Motor neuron (in vitro differentiated cells): ENCODE measurements around the gene SCAANT1. TPM values are rescaled to one million over a fixed set of nuclear protein-coding genes. Genes with fewer than 3 reads are reported as not detected.
A peak's percentile ranks its signal among the peaks of the same experiment; 100 is the strongest.

Source experiments
- ATAC-seq, 8 experiments: fragments of 200-7000 bp; cut with Tn5 transposase; replicated peaks in 6 of 8; 2 replicates each; pipeline ENCODE4 v1.8.0; 2021; ENCODE audit warnings: mild to moderate bottlenecking in 8 of 8, moderate library complexity in 8 of 8
- H3K27ac ChIP-seq, 2 donors: fragments of 250-450 bp; sonication (Bioruptor Pico); 2 replicates each; pipeline ENCODE4 v1.9.0; 2021; ENCODE audit warnings: antibody characterized with exemption in 2 of 2, mild to moderate bottlenecking in 2 of 2, moderate library complexity in 1 of 2
- H3K4me1 ChIP-seq, 2 donors: fragments of 250-450 bp; sonication (Bioruptor Pico); replicated peaks in 1 of 2; 2 replicates each; pipeline ENCODE4 v1.6.1; 2021; ENCODE audit warnings: antibody characterized with exemption in 2 of 2, mild to moderate bottlenecking in 2 of 2, moderate library complexity in 1 of 2
- H3K4me3 ChIP-seq, 5 donors: fragments of 250-450 bp; sonication (Bioruptor Pico); 2 replicates each; pipeline ENCODE4 v1.9.0; 2021; ENCODE audit warnings: antibody characterized with exemption in 5 of 5, mild to moderate bottlenecking in 5 of 5, moderate library complexity in 4 of 5
- WGBS, 10 experiments: fragments of 450-650 bp; shearing (Covaris generic); methylation state at CpG; one replicate each; pipeline ENCODE4 v1.0.0; 2022; 5-methylcytosine and 5-hydroxymethylcytosine counted together
- in situ Hi-C, 9 experiments: fragments of 400-800 bp; cut with MboI; loops; one replicate each; pipeline ENCODE4 v1.15.0; 2021; ENCODE audit warnings: low sequenced_read_pairs in 9 of 9, low pct_unique_long_range_greater_than_20kb in 2 of 9; ENCODE audit not compliant: unreplicated experiment in 9 of 9
- total RNA-seq, 8 experiments: library from RNA; unstranded; fragments of 300-600 nt; gene quantifications; 2 replicates each; pipeline versions ENCODE4 v1.2.3 to v1.2.4, GENCODE V29; 2022

The SCAANT1 gene
- total RNA-seq, 8 experiments from 2014 or later = 11.4 to 12.1 TPM; not detected in 6

DNA sequence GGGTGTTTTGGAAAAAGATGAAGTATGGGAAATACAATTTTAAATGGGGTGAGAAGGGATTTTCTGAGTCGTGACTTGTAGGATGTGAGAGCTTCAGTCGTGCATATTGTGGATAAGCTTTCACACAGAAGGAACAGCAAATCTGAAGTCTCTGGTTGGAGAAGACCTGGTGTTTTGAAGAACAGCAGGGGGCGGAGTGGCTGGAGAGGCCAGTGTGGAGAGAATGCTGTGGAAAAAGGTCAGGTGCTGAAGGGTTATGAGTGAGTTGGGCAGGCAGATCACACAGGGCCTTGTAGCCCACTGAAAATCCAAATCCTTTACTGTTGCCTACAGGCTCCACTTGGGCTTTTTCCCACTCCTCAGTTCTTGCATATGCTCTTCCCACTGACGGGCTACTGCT is 14.1 kb upstream of the SCAANT1 start:
- H3K27ac ChIP-seq = no peak overlapping the region
- no peak overlapping the region for H3K4me3 ChIP-seq
- in situ Hi-C loops = no loop called here
- no peaks in the 10 kb centered on the region for H3K4me1 ChIP-seq
- ATAC-seq = no peak
- WGBS, 10 experiments = 88 to 100% (median 96%) methylated on average over 2 to 3 of the region's 4 CpGs; no CpG with 5 or more reads in 3 of the 10 experiments

DNA sequence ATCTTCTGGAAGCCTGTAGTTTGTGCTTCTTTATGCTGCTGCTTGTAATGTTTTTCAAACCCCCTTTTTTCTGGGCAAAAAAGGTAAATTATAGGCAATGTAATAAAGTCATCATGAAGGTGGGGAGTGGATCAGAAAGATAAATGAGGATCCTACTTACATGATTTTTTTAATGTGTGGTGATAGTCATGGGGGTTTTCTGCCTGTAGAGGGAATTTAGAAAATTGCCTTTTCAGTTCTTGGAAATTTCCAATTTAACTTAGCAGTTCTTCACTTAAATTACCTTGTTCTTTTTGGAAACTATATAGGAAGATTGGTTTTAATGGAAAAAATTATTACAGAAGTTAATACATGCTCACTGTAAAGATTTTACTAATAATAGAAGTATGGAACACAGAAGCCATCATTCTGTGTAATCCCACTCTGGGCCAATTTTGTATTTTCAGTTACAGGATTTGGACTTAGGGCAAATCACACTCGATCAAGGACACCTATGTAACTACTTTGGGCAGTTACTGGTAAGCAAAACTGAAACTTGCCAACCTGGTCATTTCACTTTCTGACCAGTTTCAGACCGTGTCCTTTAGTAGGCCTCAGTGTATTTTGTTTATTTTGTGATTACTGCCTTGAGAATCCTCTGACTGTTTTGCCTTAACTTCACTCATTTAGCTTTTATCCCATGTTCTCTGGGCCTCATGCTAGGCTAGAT is 10.5 kb upstream of the SCAANT1 start:
- Histone ChIP-seq H3K4me1 (no peaks in the 10 kb centered on the region), H3K27ac (no peak overlapping the region), H3K4me3 (no peak overlapping the region)
- ATAC-seq = no peak
- WGBS, 10 experiments = 77 to 100% (median 100%) methylated on average over 1 to 2 of the region's 2 CpGs; no CpG with 5 or more reads in 3 of the 10 experiments
- in situ Hi-C loops = no loop called here

GRCh38 chr3:63921741-63922482 is 9.7 kb upstream of the SCAANT1 start:
- no peak for ATAC-seq
- in situ Hi-C loops = no loop called here
- Histone ChIP-seq H3K4me3 (no peak overlapping the region), H3K27ac (no peak overlapping the region), H3K4me1 (no peaks in the 10 kb centered on the region)
- 80 to 100% (median 98%) methylated on average over 1 to 5 of the region's 6 CpGs for WGBS, 10 experiments

DNA sequence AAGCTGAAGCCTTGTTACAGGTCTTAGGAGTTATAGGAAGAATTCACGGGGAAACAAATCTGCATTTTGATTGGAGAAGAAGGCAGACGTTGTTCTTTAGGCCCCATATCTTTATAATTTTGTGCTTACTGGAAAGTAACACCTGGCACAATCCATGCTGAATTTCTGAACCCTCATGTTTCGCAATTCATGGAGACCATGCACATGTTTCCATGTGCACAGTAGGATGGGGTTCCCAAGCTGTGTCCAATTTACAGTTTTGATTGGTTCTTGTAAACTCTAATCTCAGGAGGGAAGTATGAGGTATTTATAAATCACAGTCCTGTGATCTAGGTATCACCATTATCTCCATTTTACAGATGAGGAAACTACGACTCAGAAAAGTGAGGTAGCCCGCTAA is 7.8 kb upstream of the SCAANT1 start:
- Histone ChIP-seq H3K4me1 (no peaks in the 10 kb centered on the region), H3K4me3 (no peak overlapping the region), H3K27ac (no peak overlapping the region)
- in situ Hi-C loops = no loop called here
- WGBS, 10 experiments = 80 to 100% (median 96%) methylated on average over 1 to 5 of the region's 5 CpGs
- ATAC-seq = no peak

DNA sequence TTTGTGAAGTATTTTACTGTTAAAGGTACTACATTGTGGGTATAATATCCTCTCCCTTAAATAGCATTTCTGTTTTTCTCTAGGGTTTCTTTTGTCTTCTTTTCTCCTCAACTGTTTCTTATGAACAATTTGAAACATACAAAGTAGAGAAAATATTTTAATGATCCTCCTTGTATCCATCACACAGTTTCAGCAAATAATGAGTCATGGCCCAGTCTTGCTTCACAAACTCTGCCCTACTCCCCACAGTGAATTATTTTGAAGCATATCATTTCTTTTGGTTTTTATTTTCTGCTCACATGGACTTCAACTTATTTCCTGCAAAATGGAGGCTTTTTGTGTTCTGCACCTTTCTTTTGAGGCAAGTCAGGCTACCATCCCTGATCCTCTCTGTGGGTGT is 6.1 kb upstream of the SCAANT1 start:
- in situ Hi-C loops = no loop called here

GRCh38 chr3:63914312-63914711 is 2.1 kb upstream of the SCAANT1 start:
- H3K4me3 ChIP-seq = no peak overlapping the region
- WGBS, 10 experiments = 7 to 100% (median 86%) methylated on average over 2 to 5 of the region's 5 CpGs
- in situ Hi-C loops = no loop called here
- H3K4me1 ChIP-seq = peaks cover 8 to 12% of the 10 kb centered on the region in 2 donors
- H3K27ac ChIP-seq = no peak overlapping the region
- ATAC-seq = no peak

More for the DNA sequence above, 6.1 kb upstream of the SCAANT1 start:
- peak in 2 of 8 experiments; percentile 63 to 70 for ATAC-seq
- Histone ChIP-seq H3K27ac (no peak overlapping the region), H3K4me1 (peaks cover 0 to 1% of the 10 kb centered on the region in 2 donors), H3K4me3 (no peak overlapping the region)

GRCh38 chr3:63912768-63913588 is 795 bp upstream of the SCAANT1 start:
- H3K4me1 ChIP-seq = peaks cover 8 to 12% of the 10 kb centered on the region in 2 donors
- H3K4me3 ChIP-seq = peak overlapping the region; percentile 68 to 95 (median 85)
- WGBS, 10 experiments = 0 to 20% (median 18%) methylated on average over 1 to 11 of the region's 46 CpGs; no CpG with 5 or more reads in 6 of the 10 experiments
- in situ Hi-C loops = no loop called here
- peak overlapping the region; percentile 75 to 86 for H3K27ac ChIP-seq
- ATAC-seq = peak; percentile 32 to 50 (median 44)

DNA sequence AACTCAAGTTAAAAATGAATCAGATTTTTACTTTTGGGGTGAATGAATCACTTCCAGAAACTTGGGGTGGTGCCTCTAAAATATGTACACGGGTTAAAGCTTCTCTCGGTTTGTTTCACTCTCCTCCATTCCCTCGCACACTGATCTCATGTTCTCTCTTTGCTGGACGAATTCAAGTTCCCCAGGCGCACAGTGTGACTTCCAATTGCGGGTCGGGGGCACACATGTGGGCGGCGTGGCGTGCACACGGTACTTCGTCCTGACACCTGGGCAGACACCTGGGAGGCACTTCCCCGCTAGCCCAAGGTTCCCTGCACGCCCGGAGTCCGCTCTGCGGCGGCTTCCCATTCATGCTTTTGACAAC is 692 bp downstream of the SCAANT1 start:
- peak in 2 of 8 experiments; percentile 4 to 10 for ATAC-seq
- Histone ChIP-seq H3K4me3 (peak overlapping the region; percentile 68 to 95 (median 85)), H3K27ac (no peak overlapping the region), H3K4me1 (peaks cover 8 to 12% of the 10 kb centered on the region in 2 donors)
- 0 to 10% (median 1%) methylated on average over 2 to 12 of the region's 18 CpGs; no CpG with 5 or more reads in 1 of the 10 experiments for WGBS, 10 experiments
- in situ Hi-C loops = no loop called here

GRCh38 chr3:63910891-63911290 is 1.3 kb downstream of the SCAANT1 start:
- H3K27ac ChIP-seq = no peak overlapping the region
- WGBS, 10 experiments = 0 to 100% (median 61%) methylated on average over 1 of the region's 1 CpG; no CpG with 5 or more reads in 4 of the 10 experiments
- H3K4me3 ChIP-seq = peak overlapping the region in 1 of 5 donors; percentile 68
- in situ Hi-C loops = no loop called here
- H3K4me1 ChIP-seq = peaks cover 8 to 12% of the 10 kb centered on the region in 2 donors
- ATAC-seq = no peak

- H3K4me3 ChIP-seq = no peak overlapping the region
- in situ Hi-C loops = no loop called here
- no peak overlapping the region for H3K27ac ChIP-seq
- no peak for ATAC-seq
- peaks cover 8 to 12% of the 10 kb centered on the region in 2 donors for H3K4me1 ChIP-seq
- 75 to 100% (median 95%) methylated on average over 2 to 4 of the region's 4 CpGs; no CpG with 5 or more reads in 1 of the 10 experiments for WGBS, 10 experiments
Measured at GRCh38 chr3:63910001-63910400, 2.2 kb downstream of the SCAANT1 start.

GRCh38 chr3:63909431-63909830 is 2.8 kb downstream of the SCAANT1 start:
- ATAC-seq = no peak
- in situ Hi-C loops = no loop called here
- Histone ChIP-seq H3K27ac (no peak overlapping the region), H3K4me3 (no peak overlapping the region), H3K4me1 (peaks cover 8 to 12% of the 10 kb centered on the region in 2 donors)
- 26 to 100% (median 94%) methylated on average over 1 to 2 of the region's 2 CpGs for WGBS, 10 experiments

- H3K4me1 ChIP-seq = peaks cover 8 to 12% of the 10 kb centered on the region in 2 donors
- H3K27ac ChIP-seq = no peak overlapping the region
- no peak for ATAC-seq
- no peak overlapping the region for H3K4me3 ChIP-seq
- in situ Hi-C loops = no loop called here
- WGBS, 10 experiments = 83 to 100% (median 100%) methylated on average over 1 of the region's 1 CpG; no CpG with 5 or more reads in 5 of the 10 experiments
Measured at GRCh38 chr3:63908776-63909175, 3.4 kb downstream of the SCAANT1 start.
